HepG2 (cell line): Measurements from ENCODE around the gene PCDH12. TPM values are rescaled to one million over a fixed set of nuclear protein-coding genes. Genes with fewer than 3 reads are reported as not detected.
A peak's percentile ranks its signal among the peaks of the same experiment; 100 is the strongest.

Experiments used
- ATAC-seq: fragments of 200-7000 bp; cut with Tn5 transposase; 3 replicates; pipeline ENCODE4 v1.9.1; 2020; ENCODE audit warnings: mild to moderate bottlenecking, moderate library complexity
- BruUV-seq: library from RNA; stranded (reverse); fragments of 400-500 nt; replicated peaks from 2 replicates; lab custom pipeline; 2021; lab: Mats Ljungman, UMichigan
- CTCF ChIA-PET: fragments of 300-600 bp; formaldehyde crosslinking; extraction: SDS; loops from one replicate; lab custom pipeline; 2021; ENCODE audit warnings: low total read pairs, inconsistent platforms, low intra/inter-chr PET ratio; lab: Yijun Ruan, JAX
- POLR2A ChIA-PET: fragments of 350-600 bp; sonication (Branson Sonifier 250); formaldehyde crosslinking; loops from one replicate; lab custom pipeline; 2020; ENCODE audit warnings: antibody characterized with exemption, inconsistent platforms; lab: Yijun Ruan, JAX
- DNase-seq: peaks from one replicate; pipeline ENCODE4 v3.0.0-alpha.2; 2015; ENCODE audit warnings: low spot score
- FAIRE-seq: peaks from 3 replicates; lab custom pipeline; 2011; peaks lifted over from hg19 to GRCh38; lab: Jason Lieb, UNC
- H2AFZ ChIP-seq: one replicate; pipeline ENCODE4 v1.6.1; 2011; ENCODE audit warnings: low read length, inconsistent platforms
- H3K27ac ChIP-seq: fragments of 300-600 bp; 3 replicates; pipeline ENCODE4 v1.8.0; 2011; ENCODE audit warnings: mixed run types, mild to moderate bottlenecking, mixed read lengths, low read length, inconsistent platforms; ENCODE audit not compliant: insufficient read depth; ENCODE audit errors: extremely low read length
- H3K27me3 ChIP-seq, 2 experiments: fragments of 200-600 bp in 1 of 2; 2 replicates in 1 of 2; 3 replicates in 1 of 2; pipeline versions ENCODE4 v1.6.0 to v1.8.0; 2011; ENCODE audit warnings: low read length in 2 of 2, mild to moderate bottlenecking in 2 of 2, moderate library complexity in 2 of 2, inconsistent platforms in 1 of 2; ENCODE audit not compliant: insufficient read depth in 2 of 2, control insufficient read depth in 1 of 2
- H3K36me3 ChIP-seq, 2 experiments: fragments of 200-600 bp in 1 of 2; replicated peaks in 1 of 2; 2 replicates in 1 of 2; 3 replicates in 1 of 2; pipeline versions ENCODE4 v1.5.1 to v1.8.0; 2011; ENCODE audit warnings: low read length in 2 of 2, inconsistent platforms in 1 of 2; ENCODE audit not compliant: insufficient read depth in 2 of 2, control insufficient read depth in 1 of 2
- H3K4me1 ChIP-seq: 2 replicates; pipeline ENCODE4 v1.5.1; 2012; ENCODE audit warnings: low read length, inconsistent platforms; ENCODE audit not compliant: insufficient read depth
- H3K4me2 ChIP-seq: 2 replicates; pipeline ENCODE4 v1.6.0; 2011; ENCODE audit warnings: low read depth, low read length, inconsistent platforms
- H3K4me3 ChIP-seq, 3 experiments: fragments of 200-600 bp in 1 of 3; sonication (generic), shearing (Covaris generic) in 1 of 3; replicated peaks in 1 of 3; 2 replicates each; pipeline ENCODE4 v1.5.1; 2011 to 2016; ENCODE audit warnings: low read length in 3 of 3, inconsistent platforms in 2 of 3, low read depth in 2 of 3, mild to moderate bottlenecking in 2 of 3, control low read depth in 1 of 3, mixed read lengths in 1 of 3; ENCODE audit not compliant: insufficient read depth in 1 of 3
- H3K79me2 ChIP-seq: one replicate; pipeline ENCODE4 v1.6.1; 2011; ENCODE audit warnings: low read length, inconsistent platforms; ENCODE audit not compliant: insufficient read depth
- H3K9ac ChIP-seq: 2 replicates; pipeline ENCODE4 v1.6.0; 2011; ENCODE audit warnings: mild to moderate bottlenecking, low read depth, low read length, inconsistent platforms; ENCODE audit not compliant: insufficient read depth
- H3K9me3 ChIP-seq: 2 replicates; pipeline ENCODE4 v1.5.1; 2012; ENCODE audit warnings: mild to moderate bottlenecking, low read length
- H4K20me1 ChIP-seq: 2 replicates; pipeline ENCODE4 v1.6.0; 2011; ENCODE audit warnings: inconsistent platforms, mild to moderate bottlenecking, low read length, moderate library complexity; ENCODE audit not compliant: insufficient read depth
- AGO2 ChIP-seq: fragments of 200-400 bp; formaldehyde crosslinking; optimal IDR thresholded peaks from 2 replicates; pipeline ENCODE3; 2017; ENCODE audit warnings: mild to moderate bottlenecking, low read depth, low read length, moderate library complexity
- TARDBP ChIP-seq: sonication (generic); formaldehyde crosslinking; IDR thresholded peaks from 2 replicates; pipeline ENCODE4 v1.8.0; 2022; ENCODE audit warnings: mild to moderate bottlenecking, missing genetic modification reagents
- WGBS: methylation state at CpG from one replicate; pipeline ENCODE4 v1.1.6; 2017; ENCODE audit warnings: low lambda C conversion rate; 5-methylcytosine and 5-hydroxymethylcytosine counted together
- in situ Hi-C: cut with HindIII; loops from 2 replicates; pipeline ENCODE4 v1.10.0; 2017; ENCODE audit warnings: low pct_unique_long_range_greater_than_20kb; ENCODE audit not compliant: extremely low pct_ligation_motif_present
- intact Hi-C: fragments of 100-400 bp; cut with micrococcal nuclease; formaldehyde crosslinking; loops from one replicate; pipeline ENCODE4 v1.10.0; 2022; ENCODE audit not compliant: unreplicated experiment
- polyA plus RNA-seq, 8 experiments: library from polyadenylated mRNA; depleted of rRNA in 3 of 8; stranded (reverse) in 7 of 8; unstranded in 1 of 8; fragments of >200 nt; fragmentation: Illumina TruSeq in 4 of 8; extraction: Trizol in 4 of 8; gene quantifications; 2 replicates each; pipeline versions ENCODE4 v1.2.1 to v1.2.3, GENCODE V29; 2011 to 2016; ENCODE audit warnings: low read depth in 4 of 8, missing spikeins in 1 of 8, mixed read lengths in 1 of 8; ENCODE audit not compliant: insufficient read depth in 1 of 8
- total RNA-seq, 5 experiments: library from RNA; depleted of rRNA; stranded (reverse); fragments of >200 nt; fragmentation: Illumina TruSeq; extraction: Trizol; gene quantifications; 2 replicates each; pipeline ENCODE4 v1.2.3, GENCODE V29; 2016; ENCODE audit warnings: low read depth in 1 of 5
- TF ChIP-seq, protein P1 (sequence below): sonication (generic); formaldehyde crosslinking; IDR thresholded peaks from 2 replicates; pipeline ENCODE4 v1.4.0; 2020; ENCODE audit warnings: missing genetic modification reagents, borderline replicate concordance
- TF ChIP-seq, protein P2 (sequence below): sonication (generic); formaldehyde crosslinking; IDR thresholded peaks from 2 replicates; pipeline ENCODE4 v1.4.0; 2020; ENCODE audit warnings: mild to moderate bottlenecking, missing genetic modification reagents
- TF ChIP-seq, protein P3 (sequence below): sonication (generic); formaldehyde crosslinking; conservative IDR thresholded peaks from 2 replicates; pipeline ENCODE4 v1.8.0; 2022; ENCODE audit warnings: low read depth, missing genetic modification reagents
- TF ChIP-seq, protein P4 (sequence below): IDR thresholded peaks from 2 replicates; pipeline ENCODE4 v1.6.1; 2016; ENCODE audit warnings: mild to moderate bottlenecking, missing biosample characterization, missing genetic modification reagents
- TF ChIP-seq, protein P5 (sequence below): sonication (generic); formaldehyde crosslinking; IDR thresholded peaks from 2 replicates; pipeline ENCODE4 v1.9.0; 2022; ENCODE audit warnings: missing genetic modification reagents, mild to moderate bottlenecking, borderline replicate concordance
- TF ChIP-seq, protein P6 (sequence below): sonication (generic); formaldehyde crosslinking; IDR thresholded peaks from 2 replicates; pipeline ENCODE4 v1.8.0; 2022; ENCODE audit warnings: mild to moderate bottlenecking, missing genetic modification reagents, moderate library complexity

Gene PCDH12
- total and polyA plus RNA-seq, 2 of the 13 experiments (the other 11 are each of a cell fraction or from before 2014, with no cell fraction given), result not detected

DNA sequence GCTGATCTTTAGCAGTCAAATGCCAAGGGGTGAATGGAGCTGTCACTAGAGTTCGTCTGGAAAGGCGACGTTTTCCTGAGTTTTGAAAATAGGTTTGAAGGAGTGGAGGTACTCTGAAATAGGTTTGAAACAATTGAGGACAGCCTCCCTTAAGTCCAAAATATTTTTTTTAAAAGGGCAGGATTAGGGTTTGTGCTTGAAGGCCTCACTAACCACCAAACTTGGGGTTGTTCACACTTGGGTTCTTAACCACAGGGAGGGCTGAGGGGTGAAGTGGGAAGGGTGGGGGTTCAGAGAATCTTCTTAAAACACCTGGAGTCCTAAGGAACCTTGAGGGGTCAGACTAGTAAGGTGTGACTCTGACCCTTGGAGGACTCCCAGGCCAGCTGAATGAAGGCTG is 3.5 kb upstream of the PCDH12 start (continued):
- TF ChIP-seq, protein P1, sequence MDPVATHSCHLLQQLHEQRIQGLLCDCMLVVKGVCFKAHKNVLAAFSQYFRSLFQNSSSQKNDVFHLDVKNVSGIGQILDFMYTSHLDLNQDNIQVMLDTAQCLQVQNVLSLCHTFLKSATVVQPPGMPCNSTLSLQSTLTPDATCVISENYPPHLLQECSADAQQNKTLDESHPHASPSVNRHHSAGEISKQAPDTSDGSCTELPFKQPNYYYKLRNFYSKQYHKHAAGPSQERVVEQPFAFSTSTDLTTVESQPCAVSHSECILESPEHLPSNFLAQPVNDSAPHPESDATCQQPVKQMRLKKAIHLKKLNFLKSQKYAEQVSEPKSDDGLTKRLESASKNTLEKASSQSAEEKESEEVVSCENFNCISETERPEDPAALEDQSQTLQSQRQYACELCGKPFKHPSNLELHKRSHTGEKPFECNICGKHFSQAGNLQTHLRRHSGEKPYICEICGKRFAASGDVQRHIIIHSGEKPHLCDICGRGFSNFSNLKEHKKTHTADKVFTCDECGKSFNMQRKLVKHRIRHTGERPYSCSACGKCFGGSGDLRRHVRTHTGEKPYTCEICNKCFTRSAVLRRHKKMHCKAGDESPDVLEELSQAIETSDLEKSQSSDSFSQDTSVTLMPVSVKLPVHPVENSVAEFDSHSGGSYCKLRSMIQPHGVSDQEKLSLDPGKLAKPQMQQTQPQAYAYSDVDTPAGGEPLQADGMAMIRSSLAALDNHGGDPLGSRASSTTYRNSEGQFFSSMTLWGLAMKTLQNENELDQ, result no peak
- TF ChIP-seq, protein P2, sequence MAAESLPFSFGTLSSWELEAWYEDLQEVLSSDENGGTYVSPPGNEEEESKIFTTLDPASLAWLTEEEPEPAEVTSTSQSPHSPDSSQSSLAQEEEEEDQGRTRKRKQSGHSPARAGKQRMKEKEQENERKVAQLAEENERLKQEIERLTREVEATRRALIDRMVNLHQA (CRISPR knock-in tag), result no peak
- TF ChIP-seq, protein P3, sequence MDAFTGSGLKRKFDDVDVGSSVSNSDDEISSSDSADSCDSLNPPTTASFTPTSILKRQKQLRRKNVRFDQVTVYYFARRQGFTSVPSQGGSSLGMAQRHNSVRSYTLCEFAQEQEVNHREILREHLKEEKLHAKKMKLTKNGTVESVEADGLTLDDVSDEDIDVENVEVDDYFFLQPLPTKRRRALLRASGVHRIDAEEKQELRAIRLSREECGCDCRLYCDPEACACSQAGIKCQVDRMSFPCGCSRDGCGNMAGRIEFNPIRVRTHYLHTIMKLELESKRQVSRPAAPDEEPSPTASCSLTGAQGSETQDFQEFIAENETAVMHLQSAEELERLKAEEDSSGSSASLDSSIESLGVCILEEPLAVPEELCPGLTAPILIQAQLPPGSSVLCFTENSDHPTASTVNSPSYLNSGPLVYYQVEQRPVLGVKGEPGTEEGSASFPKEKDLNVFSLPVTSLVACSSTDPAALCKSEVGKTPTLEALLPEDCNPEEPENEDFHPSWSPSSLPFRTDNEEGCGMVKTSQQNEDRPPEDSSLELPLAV, result no peak

DNA sequence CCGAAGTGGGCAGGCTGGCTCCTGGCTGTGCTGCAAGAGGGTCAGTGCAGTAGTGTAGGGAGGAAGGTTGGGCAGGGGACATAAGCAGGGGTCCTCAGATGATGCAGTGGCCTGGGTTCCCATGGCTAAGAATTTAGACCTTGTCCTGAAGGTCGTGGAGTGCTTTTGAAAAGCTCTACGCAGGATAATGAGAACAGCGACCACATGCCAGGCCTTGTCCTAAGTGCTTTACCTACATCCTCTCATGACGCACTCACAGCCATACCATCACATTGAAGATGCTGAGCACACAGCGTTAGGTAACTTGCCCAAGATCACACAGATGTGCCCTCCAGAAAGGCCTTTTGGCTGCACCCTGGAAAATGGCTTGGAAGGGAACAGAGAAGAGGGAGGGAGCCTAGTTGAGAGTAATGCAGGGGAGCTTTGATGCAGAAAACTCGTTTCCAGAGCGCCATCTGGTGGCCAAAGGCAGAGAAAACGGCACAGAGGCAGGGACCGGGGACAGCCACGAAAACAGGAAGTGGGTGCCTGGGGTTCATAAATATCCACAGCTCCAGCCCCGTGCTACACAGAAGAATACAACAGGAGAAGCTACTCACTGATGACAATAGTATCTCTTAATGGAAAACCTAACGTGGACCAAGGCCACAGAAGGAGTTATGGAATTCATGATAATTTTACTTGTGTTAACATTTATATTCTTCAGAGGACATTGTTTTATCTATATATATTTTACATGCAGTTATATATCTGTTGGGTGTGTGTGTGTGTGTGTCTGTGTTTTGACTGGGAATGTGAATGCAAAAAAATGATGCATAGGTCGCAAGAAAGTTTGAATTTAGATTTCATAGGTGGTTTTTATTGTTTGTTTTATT is 2.7 kb upstream of the PCDH12 start:
- H3K9ac ChIP-seq, result peak overlapping the region; percentile 18
- peaks cover 0 to 28% of the 10 kb centered on the region in 2 experiments; a peak in 4 of 5 replicates for H3K27me3 ChIP-seq
- H4K20me1 ChIP-seq, result no peaks in the 10 kb centered on the region
- TSS peak; percentile 56 for BruUV-seq
- ATAC-seq, result peak; percentile 91
- intact Hi-C loops, result loop anchor here (1.0 to 5.0 kb wide), 4 partner anchors 33 to 268 kb away; no protein-coding TSS in a partner anchor
- H3K36me3 ChIP-seq, result no peaks in the 10 kb centered on the region
- peak overlapping the region; percentile 58 for H2AFZ ChIP-seq
- in situ Hi-C loops, result no loop called here
- no peaks in the 10 kb centered on the region for H3K9me3 ChIP-seq
- peaks cover 27% of the 10 kb centered on the region for H3K4me1 ChIP-seq
- ChIA-PET CTCF (interaction anchor here (1.0 to 2.8 kb wide), 8 partner anchors 12 to 296 kb away, joined by 3 to 30 read pairs (median 4); no protein-coding TSS in a partner anchor), POLR2A (interaction anchor here (0.6 to 2.9 kb wide), 8 partner anchors 8 to 269 kb away, joined by 3 to 12 read pairs (median 4); partner anchors contain the start of genes DELE1 and RNF14)
- H3K79me2 ChIP-seq, result no peaks in the 10 kb centered on the region
- no peak overlapping the region for H3K27ac ChIP-seq
- peak overlapping the region in 1 of 3 experiments; percentile 44; a peak in 3 of 6 replicates for H3K4me3 ChIP-seq
- peak overlapping the region; percentile 79 for H3K4me2 ChIP-seq
- DNase-seq, result peak; percentile 79
- 16% methylated on average over 14 of the region's 14 CpGs for WGBS
- FAIRE-seq, result peak; percentile 69
- TF ChIP-seq, protein P4, sequence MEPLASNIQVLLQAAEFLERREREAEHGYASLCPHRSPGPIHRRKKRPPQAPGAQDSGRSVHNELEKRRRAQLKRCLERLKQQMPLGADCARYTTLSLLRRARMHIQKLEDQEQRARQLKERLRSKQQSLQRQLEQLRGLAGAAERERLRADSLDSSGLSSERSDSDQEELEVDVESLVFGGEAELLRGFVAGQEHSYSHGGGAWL (CRISPR knock-in tag), result 0 out of 2 replicates have a peak, but pooled peaks have one; percentile 21
- peak; percentile 27; the same call in 1 of the 2 replicates for TF ChIP-seq TARDBP (CRISPR knock-in tag)
- TF ChIP-seq, protein P5, sequence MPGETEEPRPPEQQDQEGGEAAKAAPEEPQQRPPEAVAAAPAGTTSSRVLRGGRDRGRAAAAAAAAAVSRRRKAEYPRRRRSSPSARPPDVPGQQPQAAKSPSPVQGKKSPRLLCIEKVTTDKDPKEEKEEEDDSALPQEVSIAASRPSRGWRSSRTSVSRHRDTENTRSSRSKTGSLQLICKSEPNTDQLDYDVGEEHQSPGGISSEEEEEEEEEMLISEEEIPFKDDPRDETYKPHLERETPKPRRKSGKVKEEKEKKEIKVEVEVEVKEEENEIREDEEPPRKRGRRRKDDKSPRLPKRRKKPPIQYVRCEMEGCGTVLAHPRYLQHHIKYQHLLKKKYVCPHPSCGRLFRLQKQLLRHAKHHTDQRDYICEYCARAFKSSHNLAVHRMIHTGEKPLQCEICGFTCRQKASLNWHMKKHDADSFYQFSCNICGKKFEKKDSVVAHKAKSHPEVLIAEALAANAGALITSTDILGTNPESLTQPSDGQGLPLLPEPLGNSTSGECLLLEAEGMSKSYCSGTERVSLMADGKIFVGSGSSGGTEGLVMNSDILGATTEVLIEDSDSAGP (CRISPR knock-in tag), result peak; percentile 43; the same call in 1 of the 2 replicates
- TF ChIP-seq AGO2, result no peak
- TF ChIP-seq, protein P6, sequence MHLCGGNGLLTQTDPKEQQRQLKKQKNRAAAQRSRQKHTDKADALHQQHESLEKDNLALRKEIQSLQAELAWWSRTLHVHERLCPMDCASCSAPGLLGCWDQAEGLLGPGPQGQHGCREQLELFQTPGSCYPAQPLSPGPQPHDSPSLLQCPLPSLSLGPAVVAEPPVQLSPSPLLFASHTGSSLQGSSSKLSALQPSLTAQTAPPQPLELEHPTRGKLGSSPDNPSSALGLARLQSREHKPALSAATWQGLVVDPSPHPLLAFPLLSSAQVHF, result no peak
